ENCODE data around the gene CLK1. TPM values are rescaled to one million over a fixed set of nuclear protein-coding genes. Genes with fewer than 3 reads are reported as not detected.

The CLK1 gene
- total and polyA plus RNA-seq, 2 of the 13 experiments (the other 11 are each of a cell fraction or from before 2014, with no cell fraction given): 66.6 to 101 TPM

DNA sequence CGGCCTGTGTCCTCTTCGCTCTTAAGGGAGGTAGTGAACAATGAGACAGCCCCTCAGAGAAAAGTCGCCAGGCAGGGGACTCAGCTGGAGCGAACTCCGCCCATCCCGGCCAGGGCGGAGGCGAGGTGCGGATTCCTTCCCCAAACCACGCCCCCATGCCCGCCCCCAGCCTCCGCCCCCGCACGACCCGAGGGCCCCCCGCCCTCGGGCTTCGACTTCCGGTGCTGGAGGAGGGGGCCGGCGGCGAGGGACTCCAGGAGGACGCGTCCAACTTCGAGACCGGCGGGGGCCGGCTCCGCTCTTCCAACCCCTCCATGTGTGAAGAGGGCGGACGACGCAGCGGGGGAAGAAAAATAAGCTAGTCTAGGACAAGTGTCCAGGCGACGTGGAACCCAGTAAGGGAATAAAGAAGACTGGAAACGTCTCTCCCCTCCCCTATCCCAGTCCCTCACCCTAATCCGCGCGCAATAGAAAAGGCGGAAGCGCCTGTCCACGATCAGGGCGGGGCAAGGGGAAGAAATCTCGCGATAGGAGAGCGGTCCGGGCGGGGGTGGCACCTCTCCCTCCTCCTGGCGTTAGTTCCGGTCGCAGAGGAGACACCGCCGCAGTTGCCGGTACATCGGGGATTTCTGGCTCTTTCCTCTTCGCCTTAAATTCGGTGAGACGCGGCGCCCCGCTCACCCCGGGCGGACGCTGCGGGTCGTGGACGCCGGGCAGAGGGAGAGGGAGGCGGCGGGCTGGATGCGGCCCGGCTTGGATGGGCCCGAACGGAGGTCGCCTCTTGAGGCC is 52.9 kb downstream of the CLK1 start, which contains the start of gene BZW1 (continued):
- TF ChIP-seq RAD21 (CRISPR knock-in tag; IDR thresholded peaks at IDR 0.05) (no peak), SPEN (CRISPR knock-in tag; IDR thresholded peaks at IDR 0.05; ENCODE audit: low read depth) (peak; percentile 53; the same call in 1 of the 2 replicates), NFE2L2 (IDR thresholded peaks at IDR 0.05; ENCODE audit: low read length) (0 out of 2 replicates have a peak, but pooled peaks have one; percentile 5), TAF15 (IDR thresholded peaks at IDR 0.05; ENCODE audit: low read depth, low read length, poor library complexity, severe bottlenecking) (peak; percentile 53), CENPT (CRISPR knock-in tag; IDR thresholded peaks at IDR 0.05; ENCODE audit: low read depth) (no peak), HDAC2 (CRISPR knock-in tag; IDR thresholded peaks at IDR 0.05) (no peak), NPAS2 (CRISPR knock-in tag; IDR thresholded peaks at IDR 0.05; ENCODE audit: borderline replicate concordance) (0 out of 2 replicates have a peak, but pooled peaks have one; percentile 66), GPN1 (CRISPR knock-in tag; IDR thresholded peaks at IDR 0.05; ENCODE audit: borderline replicate concordance) (no peak), ZFP36L2 (CRISPR knock-in tag; IDR thresholded peaks at IDR 0.05) (no peak), LCORL (IDR thresholded peaks at IDR 0.05) (no peak), LCORL (CRISPR knock-in tag; IDR thresholded peaks at IDR 0.05) (peak; percentile 71), NFYB (CRISPR knock-in tag; IDR thresholded peaks at IDR 0.05) (peak; percentile 33), SAP130 (CRISPR knock-in tag; IDR thresholded peaks at IDR 0.05; ENCODE audit: low read depth) (peak; percentile 90), ZFP1 (CRISPR knock-in tag; IDR thresholded peaks at IDR 0.05) (no peak; the same call in 1 of the 2 replicates), HMG20A (CRISPR knock-in tag; IDR thresholded peaks at IDR 0.05; ENCODE audit: borderline replicate concordance) (no peak), CHD4 (IDR thresholded peaks at IDR 0.05; ENCODE audit: borderline replicate concordance, low read length) (no peak), SIX4 (CRISPR knock-in tag; IDR thresholded peaks at IDR 0.05) (no peak), ZNF562 (CRISPR knock-in tag; IDR thresholded peaks at IDR 0.05; ENCODE audit: borderline replicate concordance) (no peak), NFRKB (IDR thresholded peaks at IDR 0.05) (no peak), ZNF235 (CRISPR knock-in tag; IDR thresholded peaks at IDR 0.05; ENCODE audit: borderline replicate concordance) (peak; percentile 78; the same call in 1 of the 2 replicates), SP4 (CRISPR knock-in tag; IDR thresholded peaks at IDR 0.05) (peak; percentile 97), ZNF432 (CRISPR knock-in tag; IDR thresholded peaks at IDR 0.05; ENCODE audit: borderline replicate concordance) (no peak), TMF1 (CRISPR knock-in tag; IDR thresholded peaks at IDR 0.05; ENCODE audit: low read depth) (peak; percentile 41; the same call in 1 of the 2 replicates), CAMTA2 (CRISPR knock-in tag; IDR thresholded peaks at IDR 0.05; ENCODE audit: borderline replicate concordance) (peak; percentile 91; the same call in 1 of the 2 replicates)
- TF ChIP-seq, protein P1, sequence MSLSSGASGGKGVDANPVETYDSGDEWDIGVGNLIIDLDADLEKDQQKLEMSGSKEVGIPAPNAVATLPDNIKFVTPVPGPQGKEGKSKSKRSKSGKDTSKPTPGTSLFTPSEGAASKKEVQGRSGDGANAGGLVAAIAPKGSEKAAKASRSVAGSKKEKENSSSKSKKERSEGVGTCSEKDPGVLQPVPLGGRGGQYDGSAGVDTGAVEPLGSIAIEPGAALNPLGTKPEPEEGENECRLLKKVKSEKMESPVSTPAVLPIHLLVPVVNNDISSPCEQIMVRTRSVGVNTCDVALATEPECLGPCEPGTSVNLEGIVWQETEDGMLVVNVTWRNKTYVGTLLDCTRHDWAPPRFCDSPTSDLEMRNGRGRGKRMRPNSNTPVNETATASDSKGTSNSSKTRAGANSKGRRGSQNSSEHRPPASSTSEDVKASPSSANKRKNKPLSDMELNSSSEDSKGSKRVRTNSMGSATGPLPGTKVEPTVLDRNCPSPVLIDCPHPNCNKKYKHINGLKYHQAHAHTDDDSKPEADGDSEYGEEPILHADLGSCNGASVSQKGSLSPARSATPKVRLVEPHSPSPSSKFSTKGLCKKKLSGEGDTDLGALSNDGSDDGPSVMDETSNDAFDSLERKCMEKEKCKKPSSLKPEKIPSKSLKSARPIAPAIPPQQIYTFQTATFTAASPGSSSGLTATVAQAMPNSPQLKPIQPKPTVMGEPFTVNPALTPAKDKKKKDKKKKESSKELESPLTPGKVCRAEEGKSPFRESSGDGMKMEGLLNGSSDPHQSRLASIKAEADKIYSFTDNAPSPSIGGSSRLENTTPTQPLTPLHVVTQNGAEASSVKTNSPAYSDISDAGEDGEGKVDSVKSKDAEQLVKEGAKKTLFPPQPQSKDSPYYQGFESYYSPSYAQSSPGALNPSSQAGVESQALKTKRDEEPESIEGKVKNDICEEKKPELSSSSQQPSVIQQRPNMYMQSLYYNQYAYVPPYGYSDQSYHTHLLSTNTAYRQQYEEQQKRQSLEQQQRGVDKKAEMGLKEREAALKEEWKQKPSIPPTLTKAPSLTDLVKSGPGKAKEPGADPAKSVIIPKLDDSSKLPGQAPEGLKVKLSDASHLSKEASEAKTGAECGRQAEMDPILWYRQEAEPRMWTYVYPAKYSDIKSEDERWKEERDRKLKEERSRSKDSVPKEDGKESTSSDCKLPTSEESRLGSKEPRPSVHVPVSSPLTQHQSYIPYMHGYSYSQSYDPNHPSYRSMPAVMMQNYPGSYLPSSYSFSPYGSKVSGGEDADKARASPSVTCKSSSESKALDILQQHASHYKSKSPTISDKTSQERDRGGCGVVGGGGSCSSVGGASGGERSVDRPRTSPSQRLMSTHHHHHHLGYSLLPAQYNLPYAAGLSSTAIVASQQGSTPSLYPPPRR (CRISPR knock-in tag; IDR thresholded peaks at IDR 0.05; ENCODE audit: borderline replicate concordance): no peak; the same call in 1 of the 2 replicates
- TF ChIP-seq, protein P2, sequence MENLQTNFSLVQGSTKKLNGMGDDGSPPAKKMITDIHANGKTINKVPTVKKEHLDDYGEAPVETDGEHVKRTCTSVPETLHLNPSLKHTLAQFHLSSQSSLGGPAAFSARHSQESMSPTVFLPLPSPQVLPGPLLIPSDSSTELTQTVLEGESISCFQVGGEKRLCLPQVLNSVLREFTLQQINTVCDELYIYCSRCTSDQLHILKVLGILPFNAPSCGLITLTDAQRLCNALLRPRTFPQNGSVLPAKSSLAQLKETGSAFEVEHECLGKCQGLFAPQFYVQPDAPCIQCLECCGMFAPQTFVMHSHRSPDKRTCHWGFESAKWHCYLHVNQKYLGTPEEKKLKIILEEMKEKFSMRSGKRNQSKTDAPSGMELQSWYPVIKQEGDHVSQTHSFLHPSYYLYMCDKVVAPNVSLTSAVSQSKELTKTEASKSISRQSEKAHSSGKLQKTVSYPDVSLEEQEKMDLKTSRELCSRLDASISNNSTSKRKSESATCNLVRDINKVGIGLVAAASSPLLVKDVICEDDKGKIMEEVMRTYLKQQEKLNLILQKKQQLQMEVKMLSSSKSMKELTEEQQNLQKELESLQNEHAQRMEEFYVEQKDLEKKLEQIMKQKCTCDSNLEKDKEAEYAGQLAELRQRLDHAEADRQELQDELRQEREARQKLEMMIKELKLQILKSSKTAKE (CRISPR knock-in tag; IDR thresholded peaks at IDR 0.05; ENCODE audit: borderline replicate concordance): 0 out of 2 replicates have a peak, but pooled peaks have one; percentile 14
